ENCODE measurements around the gene NTHL1.

- TF ChIP-seq POLR2A (IDR thresholded peaks at IDR 0.05; ENCODE audit: insufficient read depth in 1 of 2, low read depth in 2 of 2, low read length in 2 of 2) (no peak), EZH2 (conservative IDR thresholded peaks at IDR 0.05; ENCODE audit: low read depth, low read length) (no peak), JUNB (CRISPR knock-in tag; IDR thresholded peaks at IDR 0.05; ENCODE audit: borderline replicate concordance) (no peak), RBM22 (optimal IDR thresholded peaks at IDR 0.05; ENCODE audit: low read length) (no peak), ZNF138 (CRISPR knock-in tag; IDR thresholded peaks at IDR 0.05; ENCODE audit: low read depth) (no peak), RBFOX2 (IDR thresholded peaks at IDR 0.05; ENCODE audit: low read depth, low read length) (no peak), CREB3 (CRISPR knock-in tag; IDR thresholded peaks at IDR 0.05) (no peak), KDM1A (CRISPR knock-in tag; IDR thresholded peaks at IDR 0.05) (no peak)
- TF ChIP-seq, protein P1, sequence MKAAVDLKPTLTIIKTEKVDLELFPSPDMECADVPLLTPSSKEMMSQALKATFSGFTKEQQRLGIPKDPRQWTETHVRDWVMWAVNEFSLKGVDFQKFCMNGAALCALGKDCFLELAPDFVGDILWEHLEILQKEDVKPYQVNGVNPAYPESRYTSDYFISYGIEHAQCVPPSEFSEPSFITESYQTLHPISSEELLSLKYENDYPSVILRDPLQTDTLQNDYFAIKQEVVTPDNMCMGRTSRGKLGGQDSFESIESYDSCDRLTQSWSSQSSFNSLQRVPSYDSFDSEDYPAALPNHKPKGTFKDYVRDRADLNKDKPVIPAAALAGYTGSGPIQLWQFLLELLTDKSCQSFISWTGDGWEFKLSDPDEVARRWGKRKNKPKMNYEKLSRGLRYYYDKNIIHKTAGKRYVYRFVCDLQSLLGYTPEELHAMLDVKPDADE (CRISPR knock-in tag; IDR thresholded peaks at IDR 0.05), result no peak
- TF ChIP-seq, protein P2, sequence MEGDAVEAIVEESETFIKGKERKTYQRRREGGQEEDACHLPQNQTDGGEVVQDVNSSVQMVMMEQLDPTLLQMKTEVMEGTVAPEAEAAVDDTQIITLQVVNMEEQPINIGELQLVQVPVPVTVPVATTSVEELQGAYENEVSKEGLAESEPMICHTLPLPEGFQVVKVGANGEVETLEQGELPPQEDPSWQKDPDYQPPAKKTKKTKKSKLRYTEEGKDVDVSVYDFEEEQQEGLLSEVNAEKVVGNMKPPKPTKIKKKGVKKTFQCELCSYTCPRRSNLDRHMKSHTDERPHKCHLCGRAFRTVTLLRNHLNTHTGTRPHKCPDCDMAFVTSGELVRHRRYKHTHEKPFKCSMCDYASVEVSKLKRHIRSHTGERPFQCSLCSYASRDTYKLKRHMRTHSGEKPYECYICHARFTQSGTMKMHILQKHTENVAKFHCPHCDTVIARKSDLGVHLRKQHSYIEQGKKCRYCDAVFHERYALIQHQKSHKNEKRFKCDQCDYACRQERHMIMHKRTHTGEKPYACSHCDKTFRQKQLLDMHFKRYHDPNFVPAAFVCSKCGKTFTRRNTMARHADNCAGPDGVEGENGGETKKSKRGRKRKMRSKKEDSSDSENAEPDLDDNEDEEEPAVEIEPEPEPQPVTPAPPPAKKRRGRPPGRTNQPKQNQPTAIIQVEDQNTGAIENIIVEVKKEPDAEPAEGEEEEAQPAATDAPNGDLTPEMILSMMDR (CRISPR knock-in tag; IDR thresholded peaks at IDR 0.05), result no peak
Measured at GRCh38 chr16:2070576-2071453, 23.2 kb upstream of the NTHL1 start.
